HuH-7.5 (cell line): ENCODE measurements around the gene FBXO42.
"Not testable (repeated sequence)": the region's sequence is repeated elsewhere in the genome, so short reads cannot be mapped to it uniquely, and the experiment has no call there.

ENCODE experiments used
- DNase-seq: peaks from one replicate; pipeline ENCODE4 v3.0.0; 2011; ENCODE audit warnings: low spot score

FBXO42 gene

DNA sequence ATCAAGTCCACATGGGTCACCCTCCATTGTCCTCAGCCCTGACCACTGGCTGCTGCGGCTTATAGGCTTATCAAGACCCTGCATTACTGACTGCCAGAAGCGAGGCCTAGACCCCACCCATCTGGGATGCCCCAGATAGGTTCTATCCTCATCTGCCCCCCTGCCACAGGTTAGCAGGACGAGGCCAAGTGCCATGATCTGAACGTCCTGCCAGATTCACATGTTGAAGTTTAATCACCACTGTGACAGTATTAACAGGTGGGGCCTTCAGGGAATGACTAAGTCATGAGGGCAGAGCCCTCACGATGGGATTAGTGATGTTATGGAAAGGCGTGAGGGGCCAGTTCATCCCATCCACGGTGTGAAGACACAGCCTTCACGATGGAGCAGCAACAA lies 109.1 kb downstream of the FBXO42 start:
- DNase-seq: no peak

DNA sequence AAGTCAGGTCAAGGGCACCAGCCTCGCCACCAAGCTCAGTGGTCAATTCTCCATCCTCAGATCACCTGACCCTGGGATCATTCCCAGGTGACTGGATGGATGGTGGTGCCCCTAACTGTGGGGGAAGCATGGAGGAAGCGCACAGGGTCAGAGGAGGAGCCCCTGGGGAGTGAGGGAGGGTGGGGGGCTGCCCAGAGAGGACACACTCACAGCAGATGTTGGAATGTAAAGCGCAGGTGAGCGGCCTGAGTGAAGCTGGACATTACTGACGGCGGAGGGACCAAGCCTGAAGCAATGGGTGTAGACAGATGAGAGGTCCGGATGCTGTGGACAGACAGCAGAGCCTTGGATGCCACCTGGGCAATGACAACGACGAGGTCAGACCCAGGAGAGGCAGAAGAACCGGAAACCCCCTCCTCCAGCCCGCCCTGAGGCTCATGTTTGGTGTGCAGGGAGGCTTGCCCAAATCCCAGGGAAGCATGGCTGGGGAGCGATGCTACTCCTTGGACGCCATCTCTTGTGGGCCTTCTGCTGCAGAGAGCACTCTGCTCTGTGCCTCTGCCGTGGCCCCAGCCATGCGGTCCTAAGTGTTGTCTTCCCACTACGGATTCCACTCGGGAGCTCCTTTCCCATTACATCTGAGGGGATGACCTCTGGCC lies 109.6 kb downstream of the FBXO42 start:
- DNase-seq: no peak

DNA sequence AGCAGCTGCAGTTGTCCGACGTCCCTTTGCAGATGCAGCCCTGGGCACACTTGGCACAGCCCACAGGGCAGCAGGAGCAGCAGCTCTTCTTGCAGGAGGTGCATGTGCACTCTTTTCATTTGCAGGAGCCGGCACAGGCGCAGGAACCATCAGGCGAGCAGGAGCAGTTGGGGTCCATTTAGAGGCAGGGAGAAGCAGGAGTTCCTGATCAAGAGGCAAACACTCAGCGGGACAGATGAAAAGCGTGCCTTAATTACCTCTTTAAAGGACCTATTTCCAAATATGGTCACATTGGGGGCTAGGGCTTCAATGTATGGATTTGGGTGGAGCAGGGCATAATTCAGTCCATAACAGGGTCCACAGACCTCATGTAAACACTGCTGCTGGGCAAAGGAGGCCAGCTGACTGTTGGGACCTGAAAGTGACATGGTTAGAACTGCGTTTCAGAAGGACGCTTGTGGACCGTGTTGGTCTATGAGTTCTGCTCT lies 111.0 kb downstream of the FBXO42 start:
- no peak for DNase-seq

DNA sequence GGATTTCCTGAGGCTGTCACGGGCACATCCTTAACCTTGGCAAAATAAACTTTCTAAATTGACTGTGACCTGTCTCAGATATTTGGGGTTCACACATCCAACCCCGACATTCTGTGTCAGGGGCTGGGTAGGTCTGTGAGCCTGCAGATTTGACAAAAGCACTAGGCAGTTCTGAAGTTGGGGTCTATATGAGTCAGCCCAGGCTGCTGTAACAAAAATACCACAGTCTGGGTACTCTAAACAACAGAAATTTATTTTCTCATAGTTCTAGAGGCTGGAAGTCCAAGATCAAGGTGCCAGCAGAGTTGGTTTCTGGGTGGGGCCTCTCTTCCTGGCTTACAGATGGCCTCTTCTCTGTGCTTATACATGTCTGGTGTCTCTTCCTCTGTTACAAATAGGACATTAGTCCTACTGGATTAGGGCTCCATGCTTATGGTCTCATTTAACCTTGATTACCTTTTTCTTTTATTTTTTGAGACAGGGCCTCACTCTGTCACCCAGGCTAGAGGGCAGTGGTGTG lies 112.2 kb downstream of the FBXO42 start:
- DNase-seq: no peak

DNA sequence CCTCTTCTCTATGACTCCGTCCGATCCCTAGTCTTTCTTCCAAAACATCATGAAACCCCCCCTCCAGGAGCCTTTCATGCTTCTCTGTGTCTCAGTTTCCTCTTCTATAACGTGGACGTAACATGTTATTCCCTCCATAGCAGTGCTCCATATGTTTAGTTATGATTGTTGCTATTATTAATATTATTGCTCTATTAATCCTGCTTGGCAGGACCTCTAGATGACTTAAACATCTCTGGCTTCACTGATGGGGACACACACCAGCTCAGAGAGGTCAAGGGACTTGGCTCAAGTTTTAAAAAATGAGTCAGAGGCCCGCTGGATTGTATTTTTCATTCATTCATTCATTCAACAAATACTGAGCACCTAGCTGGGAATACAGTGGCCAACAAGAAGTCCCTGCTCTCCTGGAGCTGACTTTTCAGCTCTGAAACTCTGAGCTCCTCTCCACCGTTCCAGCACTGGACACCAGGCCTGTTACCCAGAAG lies 114.9 kb downstream of the FBXO42 start:
- no peak for DNase-seq

- peak; percentile 86 for DNase-seq
These were observed 115.6 kb downstream of the FBXO42 start, which contains the start of gene CPLANE2 for GRCh38 chr1:16236511-16237342. Gene CPLANE2, minus strand, starts transcription at chr1:16237183. Its CDS starts 441 bp downstream, at chr1:16236742.

DNA sequence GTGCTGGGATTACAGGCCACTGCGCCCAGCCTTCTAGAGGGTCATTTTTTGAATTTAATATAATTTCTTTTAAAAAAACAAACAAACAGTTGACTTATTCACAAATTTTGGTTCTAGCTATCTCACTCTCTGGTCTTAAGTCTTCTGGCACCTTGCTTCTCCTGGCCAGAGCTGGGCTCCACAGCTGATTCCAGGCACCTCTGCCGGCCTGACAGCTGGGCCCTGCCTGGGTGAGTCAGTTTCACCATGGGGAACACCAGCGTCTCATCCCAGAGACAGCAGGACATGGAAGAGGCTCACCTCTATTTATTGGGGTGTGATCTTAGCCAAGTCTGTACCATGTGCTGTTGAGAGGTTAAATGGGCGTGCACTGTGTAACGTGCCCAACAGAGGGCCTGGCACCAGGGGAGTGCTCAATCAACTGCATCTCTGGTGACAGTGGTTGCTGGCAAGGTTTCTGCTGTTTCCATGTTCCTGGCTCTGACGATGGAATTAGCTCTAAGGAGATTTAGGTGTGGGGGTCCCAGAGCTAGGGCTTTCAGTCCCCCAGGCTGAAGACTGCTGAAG lies 116.3 kb downstream of the FBXO42 start:
- DNase-seq: peak; percentile 50

- no peak for DNase-seq
These were observed 116.9 kb downstream of the FBXO42 start for GRCh38 chr1:16235347-16235746.

GRCh38 chr1:16233431-16233830 lies 118.8 kb downstream of the FBXO42 start:
- DNase-seq: no peak

GRCh38 chr1:16232316-16232710 lies 120.0 kb downstream of the FBXO42 start:
- no peak for DNase-seq

- DNase-seq: no peak
These were observed 120.7 kb downstream of the FBXO42 start for GRCh38 chr1:16231331-16232315.

GRCh38 chr1:16230744-16231143 lies 121.5 kb downstream of the FBXO42 start:
- no peak for DNase-seq

DNA sequence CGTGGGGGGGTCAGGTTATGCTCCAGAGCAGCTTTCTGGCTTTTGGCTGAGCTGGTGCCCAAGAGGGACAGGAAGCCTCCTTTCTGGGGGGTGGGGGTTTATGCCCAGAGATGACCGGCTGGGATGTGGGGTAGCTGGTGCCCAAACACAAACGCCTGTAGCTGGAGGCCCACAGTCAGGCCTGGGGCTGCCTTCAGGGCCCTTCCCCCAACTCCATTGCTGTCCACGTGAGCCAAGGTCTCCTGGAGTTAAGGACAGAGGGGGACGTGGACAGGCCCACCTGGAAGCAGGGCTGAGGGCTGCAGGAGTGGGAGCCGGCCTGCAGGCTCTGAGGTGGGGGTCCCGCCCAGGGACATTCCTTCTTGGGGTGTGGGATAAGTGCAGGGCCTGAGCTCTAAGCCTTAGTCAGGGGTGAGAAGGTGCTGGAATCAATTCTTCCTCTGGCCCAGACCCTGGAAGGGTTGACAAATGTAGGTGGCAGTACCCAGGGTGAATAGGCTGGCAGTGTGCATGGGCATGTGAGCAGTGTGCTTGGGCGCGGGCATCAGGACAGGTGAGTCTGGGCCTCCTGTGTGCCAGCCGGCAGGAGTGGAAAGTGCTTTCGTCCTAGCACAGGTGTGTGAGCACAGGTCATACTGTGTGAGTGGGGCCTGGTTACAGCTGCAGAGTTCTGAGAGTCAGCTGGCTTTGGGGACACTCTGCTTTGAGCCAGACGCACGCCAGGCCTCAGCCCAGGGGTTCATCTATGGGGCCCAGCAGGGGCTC lies 122.1 kb downstream of the FBXO42 start:
- DNase-seq: no peak

DNA sequence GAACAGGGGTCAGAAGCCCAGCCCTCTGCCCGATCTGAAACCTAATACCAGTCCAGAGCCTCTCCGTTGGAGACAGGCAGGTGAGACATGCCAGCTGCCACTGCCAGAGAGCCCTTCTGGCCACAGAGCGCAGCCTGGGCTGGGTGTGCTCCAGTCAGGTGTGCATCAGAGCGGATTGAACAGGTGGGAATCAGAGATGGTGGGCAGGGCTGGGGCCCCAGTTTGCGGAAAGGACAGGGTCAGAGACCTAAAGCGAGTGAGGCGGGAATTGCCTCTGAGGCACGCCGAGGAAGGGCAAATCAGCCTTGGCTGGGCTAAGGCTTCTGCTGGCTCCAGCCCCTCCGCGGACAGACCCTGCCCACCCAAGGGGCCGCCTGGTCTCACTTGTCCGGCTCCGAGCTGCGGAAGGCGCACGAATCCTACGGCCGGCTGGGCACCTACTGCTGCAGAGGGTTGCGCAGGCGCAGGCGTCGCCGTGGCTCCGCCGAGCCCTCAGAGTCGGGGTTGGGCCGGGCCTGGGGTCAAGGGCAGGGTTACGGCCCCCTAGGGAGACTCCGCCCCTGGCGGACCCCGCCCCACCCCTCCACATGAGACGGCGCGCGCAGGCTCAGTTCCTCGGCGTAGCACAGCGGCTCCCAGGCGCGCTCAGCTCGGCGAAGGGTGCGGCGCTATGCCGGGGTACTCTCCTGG lies 125.6 kb downstream of the FBXO42 start:
- peak; percentile 58 for DNase-seq

- no peak for DNase-seq
These were observed 126.2 kb downstream of the FBXO42 start for GRCh38 chr1:16226129-16226489.

DNA sequence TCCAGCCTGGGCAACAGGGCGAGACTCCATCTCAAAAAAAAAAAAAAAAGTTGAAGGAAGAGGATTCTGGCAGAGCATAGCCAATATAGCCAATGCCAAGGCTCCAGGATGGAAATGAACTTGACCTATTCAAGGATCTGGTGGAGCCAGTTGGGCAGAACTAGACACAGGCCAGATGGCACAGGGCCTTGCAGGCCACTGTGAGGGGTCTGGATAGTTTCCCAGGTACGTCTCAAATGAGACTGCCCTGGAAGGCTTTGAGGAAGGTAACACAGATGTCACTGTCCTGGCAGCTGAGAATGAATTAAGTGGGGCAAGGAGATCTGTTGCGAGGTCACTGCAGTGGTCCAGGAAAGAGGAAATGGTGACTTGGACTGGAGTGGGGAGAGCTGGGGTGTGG lies 127.8 kb downstream of the FBXO42 start:
- DNase-seq: no peak

GRCh38 chr1:16222716-16223115 lies 129.6 kb downstream of the FBXO42 start:
- DNase-seq: not testable (repeated sequence)

DNA sequence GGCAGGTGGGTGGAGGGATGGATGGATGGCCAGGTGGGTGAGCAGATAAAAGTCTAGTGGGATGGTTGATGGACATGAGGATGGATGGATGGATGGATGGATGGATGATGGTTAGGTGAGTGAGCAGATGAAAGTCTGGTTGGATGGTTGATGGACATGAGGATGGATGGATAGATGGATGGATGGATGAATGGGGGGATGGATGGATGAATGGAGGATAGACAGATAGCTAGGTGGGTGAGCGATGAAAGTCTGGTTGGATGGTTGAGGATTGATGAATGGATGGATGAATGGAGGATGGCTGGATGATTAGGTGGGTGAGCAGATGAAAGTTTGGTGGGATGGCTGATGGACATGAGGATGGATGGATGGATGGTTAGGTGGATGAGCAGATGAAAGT lies 130.8 kb downstream of the FBXO42 start:
- no peak for DNase-seq

DNA sequence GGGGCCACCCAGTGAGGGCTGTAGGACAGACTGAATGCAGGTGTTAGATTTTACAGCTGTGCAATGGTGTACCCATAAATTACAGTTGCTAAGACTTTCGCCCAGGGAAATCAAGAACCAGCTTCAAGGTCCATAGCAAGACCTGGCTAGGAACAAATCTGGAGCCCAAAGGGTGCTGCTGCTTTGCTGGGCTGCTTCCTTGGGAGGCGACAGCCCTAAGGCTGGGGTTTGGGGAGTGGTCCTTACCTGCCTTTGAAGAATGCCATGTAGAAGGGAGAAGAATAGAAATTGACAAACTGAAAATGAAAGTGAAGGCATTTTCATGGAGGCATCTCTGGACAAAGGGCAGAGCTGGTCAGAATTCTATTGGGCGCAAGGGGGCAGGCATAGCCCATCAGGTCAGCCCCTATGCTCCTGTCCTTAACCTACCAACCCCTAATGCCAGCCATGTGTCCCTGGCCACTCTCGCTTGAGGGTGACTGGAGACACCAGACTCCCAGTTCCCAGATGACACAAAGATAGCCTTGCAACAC lies 132.2 kb downstream of the FBXO42 start:
- DNase-seq: no peak

- DNase-seq: no peak
These were observed 133.6 kb downstream of the FBXO42 start for GRCh38 chr1:16218674-16219071.
